GM12891 (cell line): ENCODE data around the gene RAMP3.

Experiments used
- DNase-seq: peaks from one replicate; pipeline ENCODE4 v3.0.0; 2011; ENCODE audit warnings: low spot score; ENCODE audit not compliant: insufficient read length
- FAIRE-seq: peaks from 2 replicates; lab custom pipeline; 2011; peaks lifted over from hg19 to GRCh38; lab: Jason Lieb, UNC
- PAX5 ChIP-seq: IDR thresholded peaks from 2 replicates; pipeline ENCODE4 v1.6.1; 2011; ENCODE audit warnings: low read length, moderate library complexity, mild to moderate bottlenecking; ENCODE audit not compliant: insufficient read depth, severe bottlenecking
- POLR2A ChIP-seq: IDR thresholded peaks from 2 replicates; pipeline ENCODE4 v1.6.1; 2011; ENCODE audit warnings: low read depth, low read length, control low read depth
- POLR2AphosphoS5 ChIP-seq: IDR thresholded peaks from 2 replicates; pipeline ENCODE4 v1.6.1; 2011; ENCODE audit warnings: low read depth, low read length, control low read depth
- POU2F2 ChIP-seq: IDR thresholded peaks from 2 replicates; pipeline ENCODE4 v1.6.1; 2011; ENCODE audit warnings: low read depth, mild to moderate bottlenecking, control low read depth, low read length, moderate library complexity
- SPI1 ChIP-seq: IDR thresholded peaks from 2 replicates; pipeline ENCODE4 v1.6.1; 2011; ENCODE audit warnings: low read depth, low read length, control low read depth
- TAF1 ChIP-seq: IDR thresholded peaks from 2 replicates; pipeline ENCODE4 v1.6.1; 2011; ENCODE audit warnings: low read depth, low read length, control low read depth

Gene RAMP3

GRCh38 chr7:45131891-45132290, 25.7 kb upstream of the RAMP3 start:
- no peak for DNase-seq
- FAIRE-seq = no peak
- TF ChIP-seq SPI1 (no peak), POLR2A (no peak), POU2F2 (no peak), TAF1 (no peak), PAX5 (no peak), POLR2AphosphoS5 (no peak)

DNA sequence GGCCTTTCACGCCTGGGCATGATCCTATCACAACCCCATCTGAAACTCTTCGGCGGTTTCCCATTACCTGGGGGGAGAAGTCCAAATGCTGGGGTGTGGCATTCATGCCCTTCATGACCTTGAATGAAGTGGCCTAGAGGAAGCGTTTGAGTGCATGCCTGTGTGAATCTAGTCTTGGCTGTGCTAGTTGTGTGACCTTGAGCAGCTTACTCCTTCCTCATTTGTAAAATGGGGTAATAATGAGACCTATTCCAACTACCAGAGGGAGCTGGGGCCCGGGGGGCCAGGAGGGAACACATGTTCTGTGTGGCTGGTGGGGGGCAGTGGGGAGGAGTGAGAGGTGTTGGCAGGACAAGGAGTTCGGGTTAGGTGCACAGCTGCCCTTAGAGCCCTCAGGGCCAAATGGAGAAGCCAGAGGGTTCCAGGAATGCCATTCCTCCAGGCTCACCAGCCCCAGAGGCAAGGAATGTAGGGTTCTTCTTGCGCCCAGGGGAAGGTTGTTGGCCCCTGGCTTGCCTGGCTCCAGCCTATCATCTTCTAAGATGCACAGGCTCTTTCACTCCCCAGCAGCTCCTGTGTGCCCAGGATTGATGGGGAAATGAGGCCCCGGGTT, 24.8 kb upstream of the RAMP3 start:
- FAIRE-seq (no peak), DNase-seq (no peak)
- TF ChIP-seq SPI1 (no peak), TAF1 (no peak), PAX5 (no peak), POU2F2 (no peak), POLR2A (no peak), POLR2AphosphoS5 (no peak)

GRCh38 chr7:45133352-45133751, 24.2 kb upstream of the RAMP3 start:
- TF ChIP-seq PAX5 (no peak), POLR2A (no peak), SPI1 (no peak), POLR2AphosphoS5 (no peak), TAF1 (no peak), POU2F2 (no peak)
- no peak for DNase-seq
- no peak for FAIRE-seq

- no peak for TF ChIP-seq POLR2A
- no peak for TF ChIP-seq SPI1
- TF ChIP-seq PAX5 = no peak
- no peak for TF ChIP-seq POU2F2
- no peak for TF ChIP-seq POLR2AphosphoS5
- TF ChIP-seq TAF1 = no peak
- FAIRE-seq (no peak), DNase-seq (no peak)
Measured at GRCh38 chr7:45133877-45134276, 23.7 kb upstream of the RAMP3 start.

DNA sequence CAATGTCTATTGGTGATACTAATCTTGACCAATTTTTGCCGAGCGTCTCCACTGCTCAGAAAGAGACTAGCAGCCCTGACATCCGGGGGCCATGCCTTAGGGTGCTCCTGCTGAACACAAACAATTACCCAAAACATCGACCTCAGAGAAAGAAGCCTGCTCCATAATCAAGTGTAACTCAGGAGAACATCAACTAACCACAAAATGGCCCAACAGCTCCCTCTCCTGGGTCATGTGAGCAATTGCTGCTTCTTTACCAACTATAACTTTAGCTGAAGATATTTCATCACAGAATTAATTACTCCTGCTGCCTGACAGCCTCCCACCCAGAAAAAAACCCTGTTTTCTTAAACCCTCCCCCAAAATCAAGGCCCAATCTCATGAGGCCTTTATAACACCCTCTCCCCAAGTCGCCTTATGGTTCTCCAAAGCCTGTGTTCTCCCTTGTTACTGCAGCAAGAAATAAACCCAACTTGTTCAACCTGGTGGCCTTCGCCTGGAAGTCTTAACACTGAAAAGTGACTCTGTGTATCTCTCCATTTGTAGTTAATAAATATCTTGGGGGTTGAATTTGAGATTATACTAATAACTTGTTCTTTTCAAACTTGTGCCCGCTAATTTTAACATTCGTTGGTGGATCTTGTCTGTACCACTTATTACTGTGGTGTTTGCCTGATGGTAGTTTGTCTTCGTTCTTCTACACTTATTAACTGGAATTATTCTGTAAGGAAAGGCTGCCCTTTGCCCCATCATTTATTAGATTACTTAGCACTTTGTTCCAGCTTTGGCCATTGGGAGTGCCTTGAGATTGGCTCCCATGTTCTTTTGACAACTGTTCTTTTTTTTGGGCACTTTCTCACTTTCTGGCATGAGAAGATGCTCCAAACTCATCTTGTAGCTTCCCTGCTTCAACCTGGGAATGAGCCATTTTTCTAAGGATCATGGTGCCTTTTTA, 21.2 kb upstream of the RAMP3 start:
- peak; percentile 90 for FAIRE-seq
- no peak for TF ChIP-seq POLR2AphosphoS5
- TF ChIP-seq SPI1 = no peak
- TF ChIP-seq POU2F2 = no peak
- no peak for TF ChIP-seq PAX5
- no peak for TF ChIP-seq POLR2A
- no peak for TF ChIP-seq TAF1
- DNase-seq = peak; percentile 70

- TF ChIP-seq TAF1 (no peak), POLR2AphosphoS5 (no peak), PAX5 (no peak), POU2F2 (no peak), POLR2A (no peak), SPI1 (no peak)
- FAIRE-seq = no peak
- DNase-seq = no peak
Measured at GRCh38 chr7:45138433-45139267, 18.9 kb upstream of the RAMP3 start.

GRCh38 chr7:45140827-45141226, 16.8 kb upstream of the RAMP3 start:
- DNase-seq = no peak
- peak; percentile 76 for FAIRE-seq
- no peak for TF ChIP-seq POLR2A
- TF ChIP-seq SPI1 = peak; percentile 67
- TF ChIP-seq TAF1 = no peak
- no peak for TF ChIP-seq PAX5
- no peak for TF ChIP-seq POLR2AphosphoS5
- no peak for TF ChIP-seq POU2F2

GRCh38 chr7:45143616-45144015, 14.0 kb upstream of the RAMP3 start:
- FAIRE-seq = no peak
- no peak for DNase-seq
- TF ChIP-seq SPI1 (no peak), POLR2AphosphoS5 (no peak), POU2F2 (no peak), TAF1 (no peak), PAX5 (no peak), POLR2A (no peak)

DNA sequence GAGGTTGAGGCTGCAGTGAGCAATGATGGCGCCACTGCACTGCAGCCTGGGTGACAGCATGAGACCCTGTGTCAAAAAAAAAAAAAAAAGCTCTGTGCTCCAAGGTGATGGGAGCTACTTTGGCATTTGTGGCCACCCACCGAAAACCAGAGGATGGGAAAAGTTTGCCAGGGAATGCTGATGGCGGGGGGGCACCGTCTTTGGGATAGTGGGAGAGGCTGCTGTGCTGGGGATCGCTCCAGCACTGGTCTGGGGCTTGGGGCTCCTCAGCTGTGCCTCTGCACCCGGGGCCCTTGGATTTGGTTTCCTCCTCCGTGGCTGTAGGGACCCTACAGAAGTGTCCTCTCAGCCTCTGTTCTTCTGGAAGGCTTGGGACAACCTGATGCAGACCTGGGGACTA, 11.7 kb upstream of the RAMP3 start:
- DNase-seq (no peak), FAIRE-seq (no peak)
- TF ChIP-seq POU2F2 = no peak
- TF ChIP-seq TAF1 = no peak
- TF ChIP-seq PAX5 = no peak
- no peak for TF ChIP-seq SPI1
- no peak for TF ChIP-seq POLR2AphosphoS5
- no peak for TF ChIP-seq POLR2A
